GM21576 (cell line): ENCODE data around the gene TAS2R7.
"Not testable (repeated sequence)": the region's sequence is repeated elsewhere in the genome, so short reads cannot be mapped to it uniquely, and the experiment has no call there.

Experiments
- ATAC-seq: cut with Tn5 transposase; IDR thresholded peaks from one replicate; pipeline ENCODE4 v1.9.1; 2021; ENCODE audit warnings: mild to moderate bottlenecking, moderate library complexity; ENCODE audit not compliant: unreplicated experiment

Gene TAS2R7

GRCh38 chr12:10802587-10802986 is at the start of gene TAS2R7:
Gene TAS2R7 (minus strand): TSS chr12:10802627. CDS start chr12:10802570, 57 bp downstream.
- no peak for ATAC-seq

GRCh38 chr12:10851243-10851858 is 48.9 kb upstream of the TAS2R7 start:
- no peak for ATAC-seq

GRCh38 chr12:10849425-10849878 is 47.0 kb upstream of the TAS2R7 start, which contains the start of gene PRR4:
Gene PRR4 (minus strand): TSS chr12:10849475. CDS start chr12:10849437, 38 bp downstream.
- no peak for ATAC-seq

- no peak for ATAC-seq
These were observed 45.3 kb upstream of the TAS2R7 start for GRCh38 chr12:10847744-10848143.

GRCh38 chr12:10842862-10843261 is 40.4 kb upstream of the TAS2R7 start:
- no peak for ATAC-seq

- ATAC-seq: no peak
These were observed 36.0 kb upstream of the TAS2R7 start for GRCh38 chr12:10838461-10838860.

- ATAC-seq: no peak
These were observed 27.6 kb upstream of the TAS2R7 start for GRCh38 chr12:10829994-10830393.

GRCh38 chr12:10826258-10826657 is 23.8 kb upstream of the TAS2R7 start, which contains the start of gene TAS2R10:
Gene TAS2R10 (minus strand): TSS chr12:10826358. CDS start chr12:10826269, 89 bp downstream.
- ATAC-seq: no peak

GRCh38 chr12:10824957-10825356 is 22.5 kb upstream of the TAS2R7 start:
- ATAC-seq: no peak

GRCh38 chr12:10811883-10812536 is 9.6 kb upstream of the TAS2R7 start:
- no peak for ATAC-seq

GRCh38 chr12:10810068-10810467 is 7.6 kb upstream of the TAS2R7 start, which contains the start of gene TAS2R9:
Gene TAS2R9 (minus strand): TSS chr12:10810168. CDS start chr12:10810075, 93 bp downstream.
- ATAC-seq: no peak

- ATAC-seq: no peak
These were observed 4.8 kb upstream of the TAS2R7 start, which contains the start of gene TAS2R8 for GRCh38 chr12:10807186-10807585. Gene TAS2R8 (minus strand): TSS chr12:10807286. CDS start chr12:10806980, 306 bp downstream.

GRCh38 chr12:10801741-10802140 is 686 bp downstream of the TAS2R7 start:
- ATAC-seq: no peak

GRCh38 chr12:10794222-10794621 is 8.2 kb downstream of the TAS2R7 start:
- no peak for ATAC-seq

GRCh38 chr12:10791769-10792168 is 10.7 kb downstream of the TAS2R7 start:
- not testable (repeated sequence) for ATAC-seq

- no peak for ATAC-seq
These were observed 19.2 kb downstream of the TAS2R7 start for GRCh38 chr12:10783252-10783651.

- no peak for ATAC-seq
These were observed 23.3 kb downstream of the TAS2R7 start for GRCh38 chr12:10779103-10779502.

- no peak for ATAC-seq
These were observed 31.2 kb downstream of the TAS2R7 start for GRCh38 chr12:10771132-10771733.

- no peak for ATAC-seq
These were observed 42.8 kb downstream of the TAS2R7 start for GRCh38 chr12:10759657-10760056.

- ATAC-seq: no peak
These were observed 46.2 kb downstream of the TAS2R7 start for GRCh38 chr12:10756194-10756593.

- no peak for ATAC-seq
These were observed 49.4 kb downstream of the TAS2R7 start for GRCh38 chr12:10753059-10753458.
